Epithelial cell of proximal tubule (primary cell): ENCODE results near the gene CPNE7. TPM values are rescaled to one million over a fixed set of nuclear protein-coding genes. Genes with fewer than 3 reads are reported as not detected.

Source experiments
- DNase-seq: peaks from one replicate; pipeline ENCODE4 v3.0.0-alpha.2; 2011; ENCODE audit warnings: low read depth
- H3K4me3 ChIP-seq: 2 replicates; pipeline ENCODE4 v1.5.1; 2011; ENCODE audit warnings: low read depth, mild to moderate bottlenecking, low read length
- total RNA-seq: library from RNA; depleted of rRNA; stranded (reverse); fragments of >200 nt; gene quantifications from 2 replicates; pipeline ENCODE4 v1.2.3, GENCODE V29; 2015
- TF ChIP-seq, protein P1 (sequence below): conservative IDR thresholded peaks from 2 replicates; pipeline ENCODE4 v1.5.1; 2012; ENCODE audit warnings: low read depth, mild to moderate bottlenecking, low read length

The CPNE7 gene
- 16.6 and 20.2 TPM in 2 replicates for total RNA-seq

DNA sequence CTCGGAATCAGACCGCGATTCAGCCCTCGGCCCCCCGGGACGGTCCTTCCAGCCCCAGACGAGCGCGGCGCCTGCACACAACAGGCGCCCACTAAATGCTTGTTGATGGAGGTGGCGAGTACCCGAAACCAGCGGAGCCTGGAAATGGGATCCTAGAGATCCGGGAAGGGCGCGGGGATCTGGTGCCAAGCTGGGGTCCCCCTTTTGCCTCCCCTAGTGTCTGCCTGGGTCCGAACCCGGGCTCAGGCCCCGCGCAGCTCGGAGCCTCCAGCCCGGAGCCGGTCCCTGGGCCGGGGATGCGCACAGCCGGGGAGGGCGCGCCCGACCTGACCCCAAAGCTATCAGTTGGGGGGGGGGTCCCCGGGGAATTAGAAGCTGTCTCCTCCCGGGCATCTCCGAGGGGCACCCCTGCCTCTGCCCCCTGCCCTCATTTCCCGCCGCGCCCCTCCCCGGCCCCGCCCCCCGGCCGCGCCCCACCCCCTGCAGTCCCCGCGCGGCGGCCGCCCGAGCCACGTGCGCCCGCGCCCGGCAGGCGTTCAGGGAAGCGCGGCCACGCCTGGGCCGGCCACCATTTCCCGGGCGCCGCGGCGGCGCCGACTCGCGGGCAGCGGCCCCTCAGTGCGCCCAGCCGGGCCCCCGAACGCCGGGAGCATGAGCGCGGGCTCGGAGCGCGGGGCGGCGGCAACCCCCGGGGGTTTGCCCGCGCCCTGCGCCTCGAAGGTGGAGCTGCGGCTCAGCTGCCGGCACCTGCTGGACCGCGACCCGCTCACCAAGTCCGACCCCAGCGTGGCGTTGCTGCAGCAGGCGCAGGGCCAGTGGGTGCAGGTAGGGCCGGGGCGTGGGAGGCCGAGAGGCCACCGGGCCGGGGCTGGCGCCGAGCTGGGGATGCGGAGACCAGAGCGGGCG, at the start of gene CPNE7:
Gene CPNE7 (plus strand): TSS at position 512 of the 906 bp plus-strand sequence. CDS start 140 bp downstream, at position 652.
- DNase-seq: no peak
- peak within 1 kb of the TSS; percentile 72 for H3K4me3 ChIP-seq
- TF ChIP-seq, protein P1, sequence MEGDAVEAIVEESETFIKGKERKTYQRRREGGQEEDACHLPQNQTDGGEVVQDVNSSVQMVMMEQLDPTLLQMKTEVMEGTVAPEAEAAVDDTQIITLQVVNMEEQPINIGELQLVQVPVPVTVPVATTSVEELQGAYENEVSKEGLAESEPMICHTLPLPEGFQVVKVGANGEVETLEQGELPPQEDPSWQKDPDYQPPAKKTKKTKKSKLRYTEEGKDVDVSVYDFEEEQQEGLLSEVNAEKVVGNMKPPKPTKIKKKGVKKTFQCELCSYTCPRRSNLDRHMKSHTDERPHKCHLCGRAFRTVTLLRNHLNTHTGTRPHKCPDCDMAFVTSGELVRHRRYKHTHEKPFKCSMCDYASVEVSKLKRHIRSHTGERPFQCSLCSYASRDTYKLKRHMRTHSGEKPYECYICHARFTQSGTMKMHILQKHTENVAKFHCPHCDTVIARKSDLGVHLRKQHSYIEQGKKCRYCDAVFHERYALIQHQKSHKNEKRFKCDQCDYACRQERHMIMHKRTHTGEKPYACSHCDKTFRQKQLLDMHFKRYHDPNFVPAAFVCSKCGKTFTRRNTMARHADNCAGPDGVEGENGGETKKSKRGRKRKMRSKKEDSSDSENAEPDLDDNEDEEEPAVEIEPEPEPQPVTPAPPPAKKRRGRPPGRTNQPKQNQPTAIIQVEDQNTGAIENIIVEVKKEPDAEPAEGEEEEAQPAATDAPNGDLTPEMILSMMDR: no peak

DNA sequence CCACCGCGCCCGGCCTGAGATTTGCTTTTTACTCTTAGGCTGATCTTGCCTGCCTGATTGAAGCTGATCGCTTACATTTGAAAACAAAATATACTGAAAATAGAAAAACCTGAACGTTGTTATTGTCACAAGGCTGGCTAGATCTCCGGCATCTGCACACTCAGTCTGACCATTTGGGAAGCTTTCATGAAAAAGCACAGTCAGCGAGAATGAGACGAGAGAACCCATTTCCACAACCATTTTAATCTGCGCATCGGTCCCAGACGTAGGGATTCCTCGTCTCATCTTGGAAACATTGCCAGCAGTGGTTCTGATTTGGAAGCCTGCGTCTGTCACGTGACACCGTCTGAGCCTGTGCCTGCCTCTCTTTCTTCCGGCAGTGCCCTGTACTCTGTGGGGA, 46.5 kb upstream of the CPNE7 start:
- H3K4me3 ChIP-seq: no peak overlapping the region
- TF ChIP-seq, protein P1: no peak
- DNase-seq: no peak

DNA sequence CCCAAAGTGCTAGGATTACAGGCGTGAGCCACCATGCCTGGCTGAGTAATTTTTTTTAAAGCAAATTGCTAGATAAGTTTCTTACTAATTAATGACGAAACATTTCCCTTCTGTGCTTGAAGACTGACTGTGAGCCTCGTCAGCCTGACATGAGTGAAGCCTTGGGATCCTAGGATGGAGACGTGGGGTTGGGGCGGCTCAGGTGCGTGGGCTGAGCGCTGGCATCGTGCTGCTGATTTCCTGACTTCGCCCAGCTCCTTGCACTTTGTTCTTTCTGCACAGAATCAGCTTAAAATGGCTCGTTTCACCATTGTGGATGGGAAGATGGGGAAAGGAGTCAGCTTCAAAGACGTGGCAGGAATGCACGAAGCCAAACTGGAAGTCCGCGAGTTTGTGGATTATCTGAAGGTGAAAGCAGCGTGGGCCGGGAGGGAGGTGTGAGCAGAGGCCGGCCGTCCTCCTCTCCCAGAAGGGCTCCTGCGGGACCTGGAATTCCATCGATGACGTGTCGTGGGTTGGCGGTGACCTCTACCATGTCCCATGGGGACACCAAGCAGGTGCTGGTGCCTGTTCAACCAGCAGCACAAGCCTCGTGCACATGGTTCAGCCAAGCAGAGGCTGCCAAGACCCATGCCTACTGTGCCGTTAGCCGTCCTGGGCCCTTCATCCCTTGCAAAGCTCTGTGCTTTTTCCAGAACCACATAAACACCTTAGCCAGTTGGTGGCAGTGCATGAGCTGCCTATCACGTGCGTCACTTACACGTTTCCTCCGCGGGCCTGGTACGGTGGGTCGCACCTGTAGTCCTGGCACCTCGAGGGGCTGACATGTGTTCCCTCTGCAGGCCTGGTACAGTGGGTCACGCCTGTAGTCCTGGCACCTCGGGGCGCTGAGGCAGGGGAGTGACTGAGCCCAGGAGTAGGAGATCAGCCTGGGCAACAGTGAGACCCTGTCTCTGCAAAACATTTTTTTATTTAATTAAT, 44.9 kb upstream of the CPNE7 start:
- H3K4me3 ChIP-seq: no peak overlapping the region
- DNase-seq: no peak
- TF ChIP-seq, protein P1: no peak

DNA sequence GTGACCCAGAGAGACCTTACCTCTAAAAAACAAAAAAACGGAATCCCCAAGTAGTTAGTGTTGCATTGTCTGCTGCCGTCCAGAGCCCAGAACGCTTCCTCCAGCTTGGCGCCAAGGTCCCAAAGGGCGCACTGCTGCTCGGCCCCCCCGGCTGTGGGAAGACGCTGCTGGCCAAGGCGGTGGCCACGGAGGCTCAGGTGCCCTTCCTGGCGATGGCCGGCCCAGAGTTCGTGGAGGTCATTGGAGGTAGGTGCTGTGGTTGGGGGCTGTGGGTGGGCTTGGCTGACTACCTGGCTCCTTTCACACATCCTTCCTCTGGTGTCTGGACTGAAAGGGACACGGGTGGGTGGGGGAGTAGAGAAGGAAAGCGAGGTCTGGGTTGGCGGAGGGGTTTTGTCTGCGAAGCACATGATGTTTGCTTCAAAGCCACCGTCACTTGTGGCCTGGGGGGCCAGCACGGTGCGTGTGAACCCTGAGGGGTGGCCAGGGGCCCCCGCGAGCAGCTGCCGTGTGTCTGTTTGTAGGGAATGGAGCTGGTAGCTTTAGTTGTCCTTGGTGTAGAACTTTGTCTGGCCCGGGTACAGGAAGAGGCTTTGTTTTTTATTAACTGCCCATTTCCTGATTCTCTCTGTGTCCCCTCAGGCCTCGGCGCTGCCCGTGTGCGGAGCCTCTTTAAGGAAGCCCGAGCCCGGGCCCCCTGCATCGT, 43.6 kb upstream of the CPNE7 start:
- TF ChIP-seq, protein P1: no peak

DNA sequence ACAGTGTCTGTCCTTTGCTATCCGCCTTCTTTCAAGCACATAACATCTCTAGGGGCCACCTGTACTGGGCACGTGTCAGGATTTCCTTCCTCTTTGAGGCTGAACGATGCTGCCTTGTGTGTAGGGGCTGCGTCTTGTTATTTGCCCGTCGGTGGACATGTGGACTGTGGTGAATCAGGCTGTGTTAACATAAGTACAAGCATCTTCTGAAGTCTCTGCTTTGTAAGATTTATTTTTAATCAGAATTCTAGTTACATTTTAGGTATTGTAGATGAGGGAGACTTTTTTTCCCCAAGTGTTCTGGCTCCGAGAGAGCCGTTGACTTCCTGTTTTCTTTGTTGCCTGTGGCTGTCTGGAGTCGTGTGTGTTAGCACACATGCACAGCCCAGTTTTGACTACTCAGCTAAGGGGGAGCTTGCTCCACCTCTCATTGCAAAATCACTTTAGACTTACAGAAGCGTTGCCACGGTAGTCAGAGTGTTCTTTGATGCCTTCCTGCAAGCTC, 41.3 kb upstream of the CPNE7 start:
- TF ChIP-seq, protein P1: no peak
- DNase-seq: no peak
- no peak overlapping the region for H3K4me3 ChIP-seq

More for the DNA sequence above, 43.6 kb upstream of the CPNE7 start:
- H3K4me3 ChIP-seq: no peak overlapping the region
- DNase-seq: no peak

DNA sequence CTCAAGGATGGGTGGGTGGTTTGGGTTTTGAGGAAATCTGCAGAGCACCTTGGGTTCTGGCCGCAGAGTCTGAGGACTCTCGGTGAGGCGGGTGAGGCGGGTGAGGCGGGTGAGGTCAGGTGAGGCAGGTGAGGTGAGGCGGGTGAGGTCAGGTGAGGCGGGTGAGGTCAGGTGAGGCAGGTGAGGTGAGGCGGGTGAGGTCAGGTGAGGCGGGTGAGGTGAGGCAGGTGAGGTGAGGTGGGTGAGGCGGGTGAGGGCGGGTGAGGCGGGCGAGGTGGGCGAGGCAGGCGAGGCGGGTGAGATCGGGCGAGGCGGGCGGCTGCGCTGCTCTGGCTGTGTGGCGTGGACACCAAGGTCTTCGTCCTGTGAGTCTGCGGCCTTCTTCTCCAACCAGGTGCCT, 39.2 kb upstream of the CPNE7 start:
- DNase-seq: no peak
- H3K4me3 ChIP-seq: no peak overlapping the region
- TF ChIP-seq, protein P1: no peak
